ENCODE measurements around the gene TLE4. TPM values are rescaled to one million over a fixed set of nuclear protein-coding genes. Genes with fewer than 3 reads are reported as not detected.
"Not testable (repeated sequence)": the region's sequence is repeated elsewhere in the genome, so short reads cannot be mapped to it uniquely, and the experiment has no call there.

TLE4 gene
- total and polyA plus RNA-seq, 2 experiments from 2014 or later = 29.6 to 38.4 TPM

DNA sequence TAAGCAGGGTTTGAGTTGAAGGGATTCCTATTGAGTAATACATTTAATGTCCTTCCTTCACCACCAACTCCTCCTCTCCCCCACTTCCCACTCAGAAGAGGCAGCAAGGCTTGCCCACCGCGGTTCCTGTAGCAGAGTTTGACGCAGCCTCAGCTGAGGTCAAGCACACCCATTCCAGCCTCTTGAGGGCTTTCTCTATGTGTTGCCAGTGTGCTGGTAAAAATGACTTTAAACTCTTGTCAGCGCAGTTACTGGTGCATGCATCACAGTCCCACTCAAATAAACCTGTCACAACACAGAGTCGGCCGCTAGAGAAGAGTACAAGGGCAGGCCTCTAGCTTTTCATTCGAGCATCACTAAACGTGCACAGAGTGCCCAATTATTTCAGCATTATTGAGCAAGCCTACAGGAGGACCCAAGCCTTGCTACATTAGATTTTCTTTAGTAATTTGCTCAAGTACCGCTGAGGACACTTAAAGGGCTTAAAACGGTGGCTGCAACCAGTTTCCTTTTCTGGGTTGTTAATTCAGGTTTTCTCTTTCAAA, 79.6 kb downstream of the TLE4 start:
- 69% methylated on average over 10 of the region's 10 CpGs for WGBS (ENCODE audit: low lambda C conversion rate, missing lambda C conversion rate)
- no peaks in the 10 kb centered on the region for H3K9me3 ChIP-seq (ENCODE audit: low read depth)
- TF ChIP-seq EZH2 (IDR thresholded peaks at IDR 0.05; ENCODE audit: borderline replicate concordance) = no peak
- TF ChIP-seq, protein P1, sequence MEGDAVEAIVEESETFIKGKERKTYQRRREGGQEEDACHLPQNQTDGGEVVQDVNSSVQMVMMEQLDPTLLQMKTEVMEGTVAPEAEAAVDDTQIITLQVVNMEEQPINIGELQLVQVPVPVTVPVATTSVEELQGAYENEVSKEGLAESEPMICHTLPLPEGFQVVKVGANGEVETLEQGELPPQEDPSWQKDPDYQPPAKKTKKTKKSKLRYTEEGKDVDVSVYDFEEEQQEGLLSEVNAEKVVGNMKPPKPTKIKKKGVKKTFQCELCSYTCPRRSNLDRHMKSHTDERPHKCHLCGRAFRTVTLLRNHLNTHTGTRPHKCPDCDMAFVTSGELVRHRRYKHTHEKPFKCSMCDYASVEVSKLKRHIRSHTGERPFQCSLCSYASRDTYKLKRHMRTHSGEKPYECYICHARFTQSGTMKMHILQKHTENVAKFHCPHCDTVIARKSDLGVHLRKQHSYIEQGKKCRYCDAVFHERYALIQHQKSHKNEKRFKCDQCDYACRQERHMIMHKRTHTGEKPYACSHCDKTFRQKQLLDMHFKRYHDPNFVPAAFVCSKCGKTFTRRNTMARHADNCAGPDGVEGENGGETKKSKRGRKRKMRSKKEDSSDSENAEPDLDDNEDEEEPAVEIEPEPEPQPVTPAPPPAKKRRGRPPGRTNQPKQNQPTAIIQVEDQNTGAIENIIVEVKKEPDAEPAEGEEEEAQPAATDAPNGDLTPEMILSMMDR (IDR thresholded peaks at IDR 0.05; ENCODE audit: poor library complexity) = no peak
- no peak for TF ChIP-seq EZH2phosphoT487 (IDR thresholded peaks at IDR 0.05; ENCODE audit: low read depth, severe bottlenecking, unreplicated experiment)
- peaks cover 11% of the 10 kb centered on the region for H3K4me1 ChIP-seq (ENCODE audit: insufficient read depth)
- no peak overlapping the region for H3K4me2 ChIP-seq
- no peaks in the 10 kb centered on the region for H3K79me2 ChIP-seq
- H4K20me1 ChIP-seq (ENCODE audit: insufficient read depth, poor library complexity, severe bottlenecking) = no peaks in the 10 kb centered on the region
- no peaks in the 10 kb centered on the region for H3K27me3 ChIP-seq
- no peak overlapping the region for H3K27ac ChIP-seq
- no peaks in the 10 kb centered on the region for H3K36me3 ChIP-seq (replicated peaks; ENCODE audit: insufficient read depth, low read depth)
- no peak for DNase-seq (ENCODE audit: low spot score)
- H3K9me2 ChIP-seq (replicated peaks; ENCODE audit: insufficient read depth) = no peaks in the 10 kb centered on the region
- H3K4me3 ChIP-seq = no peak overlapping the region
- H2AFZ ChIP-seq = no peak overlapping the region

DNA sequence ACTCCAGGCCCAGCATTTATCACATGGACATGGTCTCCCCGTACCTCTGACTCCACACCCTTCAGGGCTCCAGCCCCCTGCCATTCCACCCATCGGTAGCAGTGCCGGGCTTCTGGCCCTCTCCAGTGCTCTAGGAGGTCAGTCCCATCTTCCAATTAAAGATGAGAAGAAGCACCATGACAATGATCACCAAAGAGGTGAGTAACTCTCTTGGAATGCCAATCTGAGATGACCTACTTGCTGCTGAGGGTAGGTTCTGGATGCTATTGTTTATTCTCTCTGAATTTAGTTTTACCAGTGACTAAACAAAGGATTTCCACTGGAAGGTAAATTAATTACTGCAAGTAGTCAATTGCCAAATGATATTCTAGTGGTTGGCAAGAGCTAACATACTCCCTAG, 80.8 kb downstream of the TLE4 start:
- no peak overlapping the region for H3K4me3 ChIP-seq
- H3K9me3 ChIP-seq (ENCODE audit: low read depth) = no peaks in the 10 kb centered on the region
- H3K27me3 ChIP-seq = no peaks in the 10 kb centered on the region
- no peak overlapping the region for H3K27ac ChIP-seq
- 88% methylated on average over 3 of the region's 3 CpGs for WGBS (ENCODE audit: low lambda C conversion rate, missing lambda C conversion rate)
- H4K20me1 ChIP-seq (ENCODE audit: insufficient read depth, poor library complexity, severe bottlenecking) = no peaks in the 10 kb centered on the region
- no peak for DNase-seq (ENCODE audit: low spot score)
- H3K9me2 ChIP-seq (replicated peaks; ENCODE audit: insufficient read depth) = no peaks in the 10 kb centered on the region
- H2AFZ ChIP-seq = no peak overlapping the region
- no peaks in the 10 kb centered on the region for H3K79me2 ChIP-seq
- TF ChIP-seq, protein P1 (IDR thresholded peaks at IDR 0.05; ENCODE audit: poor library complexity) = no peak
- TF ChIP-seq EZH2phosphoT487 (IDR thresholded peaks at IDR 0.05; ENCODE audit: low read depth, severe bottlenecking, unreplicated experiment) (no peak), EZH2 (IDR thresholded peaks at IDR 0.05; ENCODE audit: borderline replicate concordance) (no peak)
- H3K4me1 ChIP-seq (ENCODE audit: insufficient read depth) = peaks cover 11% of the 10 kb centered on the region
- H3K36me3 ChIP-seq (replicated peaks; ENCODE audit: insufficient read depth, low read depth) = no peaks in the 10 kb centered on the region
- no peak overlapping the region for H3K4me2 ChIP-seq

DNA sequence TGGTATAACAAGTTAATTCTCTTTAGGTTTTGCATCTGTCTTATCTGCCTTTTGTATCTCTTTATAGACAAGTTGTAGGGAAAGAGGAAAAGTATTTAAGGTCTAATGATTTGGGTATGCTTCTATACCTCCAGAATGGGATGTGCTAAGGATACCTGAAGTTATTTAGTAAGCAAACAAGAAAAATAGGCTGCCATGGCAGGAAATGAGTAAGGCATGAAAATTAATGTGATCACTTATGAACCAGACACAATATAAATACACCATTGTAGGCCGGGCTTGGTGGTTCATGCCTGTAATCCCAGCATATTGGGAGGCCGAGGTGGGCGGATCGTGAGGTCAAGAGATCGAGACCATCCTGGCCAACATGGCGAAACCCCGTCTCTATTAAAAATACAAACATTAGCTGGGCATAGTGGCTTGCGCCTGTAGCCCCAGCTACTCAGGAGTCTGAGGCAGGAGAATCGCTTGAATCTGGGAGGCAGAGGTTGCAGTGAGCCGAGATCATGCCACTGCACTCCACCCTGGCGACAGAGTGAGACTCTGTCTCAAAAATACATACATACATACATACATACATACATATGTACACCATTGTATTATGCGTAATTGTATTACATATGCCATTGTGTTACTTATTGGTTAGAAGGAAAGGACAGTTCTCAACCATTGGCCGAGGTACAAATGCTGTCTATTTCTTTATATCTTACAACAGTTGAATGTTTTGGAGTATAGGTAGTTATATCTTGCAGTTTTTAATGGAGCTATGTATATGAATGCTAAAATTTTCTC, 83.0 kb downstream of the TLE4 start:
- not testable (repeated sequence) for DNase-seq (ENCODE audit: low spot score); H4K20me1 ChIP-seq (ENCODE audit: insufficient read depth, poor library complexity, severe bottlenecking); H3K36me3 ChIP-seq (replicated peaks; ENCODE audit: insufficient read depth, low read depth); H3K9me2 ChIP-seq (replicated peaks; ENCODE audit: insufficient read depth); H3K9me3 ChIP-seq (ENCODE audit: low read depth); H3K4me3 ChIP-seq; H3K27me3 ChIP-seq; H3K79me2 ChIP-seq; H2AFZ ChIP-seq; H3K4me2 ChIP-seq; H3K27ac ChIP-seq
- WGBS (ENCODE audit: low lambda C conversion rate, missing lambda C conversion rate) = 98% methylated on average over 13 of the region's 13 CpGs
- peaks cover 11% of the 10 kb centered on the region for H3K4me1 ChIP-seq (ENCODE audit: insufficient read depth)

DNA sequence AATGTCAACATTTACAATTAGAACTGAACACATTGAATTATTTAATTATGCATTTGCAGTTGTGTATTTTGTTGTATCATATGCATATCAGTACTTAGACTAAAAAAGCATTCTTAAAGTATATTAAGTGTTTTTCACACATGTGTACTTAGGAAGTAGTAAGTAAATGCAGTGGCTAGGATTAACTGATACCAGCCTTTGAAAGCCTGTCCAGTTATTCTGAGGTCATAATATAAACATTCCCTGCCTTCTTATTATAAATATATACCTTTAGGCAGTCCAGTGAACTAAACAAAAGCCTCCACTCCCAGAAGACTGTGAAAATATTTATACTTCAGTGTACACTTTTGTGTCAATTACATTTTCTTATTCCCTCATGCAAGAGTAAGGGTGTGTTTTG, 83.8 kb downstream of the TLE4 start:
- TF ChIP-seq, protein P1 (IDR thresholded peaks at IDR 0.05; ENCODE audit: poor library complexity) = no peak
- TF ChIP-seq EZH2phosphoT487 (IDR thresholded peaks at IDR 0.05; ENCODE audit: low read depth, severe bottlenecking, unreplicated experiment) (no peak), EZH2 (IDR thresholded peaks at IDR 0.05; ENCODE audit: borderline replicate concordance) (no peak)
- Histone ChIP-seq H3K4me2 (no peak overlapping the region), H3K27ac (no peak overlapping the region), H3K27me3 (no peaks in the 10 kb centered on the region), H3K9me2 (replicated peaks; ENCODE audit: insufficient read depth) (no peaks in the 10 kb centered on the region), H2AFZ (no peak overlapping the region), H3K4me1 (ENCODE audit: insufficient read depth) (peaks cover 11% of the 10 kb centered on the region), H3K79me2 (no peaks in the 10 kb centered on the region), H4K20me1 (ENCODE audit: insufficient read depth, poor library complexity, severe bottlenecking) (no peaks in the 10 kb centered on the region), H3K36me3 (replicated peaks; ENCODE audit: insufficient read depth, low read depth) (no peaks in the 10 kb centered on the region), H3K9me3 (ENCODE audit: low read depth) (no peaks in the 10 kb centered on the region), H3K4me3 (no peak overlapping the region)
- no peak for DNase-seq (ENCODE audit: low spot score)
